Measurements from ENCODE around the gene LHX4. TPM values are rescaled to one million over a fixed set of nuclear protein-coding genes. Genes with fewer than 3 reads are reported as not detected.

LHX4 gene
- total and polyA plus RNA-seq, 2 of the 8 experiments (the other 6 are each of a cell fraction or from before 2014, with no cell fraction given) = 0.85 to 4.9 TPM

DNA sequence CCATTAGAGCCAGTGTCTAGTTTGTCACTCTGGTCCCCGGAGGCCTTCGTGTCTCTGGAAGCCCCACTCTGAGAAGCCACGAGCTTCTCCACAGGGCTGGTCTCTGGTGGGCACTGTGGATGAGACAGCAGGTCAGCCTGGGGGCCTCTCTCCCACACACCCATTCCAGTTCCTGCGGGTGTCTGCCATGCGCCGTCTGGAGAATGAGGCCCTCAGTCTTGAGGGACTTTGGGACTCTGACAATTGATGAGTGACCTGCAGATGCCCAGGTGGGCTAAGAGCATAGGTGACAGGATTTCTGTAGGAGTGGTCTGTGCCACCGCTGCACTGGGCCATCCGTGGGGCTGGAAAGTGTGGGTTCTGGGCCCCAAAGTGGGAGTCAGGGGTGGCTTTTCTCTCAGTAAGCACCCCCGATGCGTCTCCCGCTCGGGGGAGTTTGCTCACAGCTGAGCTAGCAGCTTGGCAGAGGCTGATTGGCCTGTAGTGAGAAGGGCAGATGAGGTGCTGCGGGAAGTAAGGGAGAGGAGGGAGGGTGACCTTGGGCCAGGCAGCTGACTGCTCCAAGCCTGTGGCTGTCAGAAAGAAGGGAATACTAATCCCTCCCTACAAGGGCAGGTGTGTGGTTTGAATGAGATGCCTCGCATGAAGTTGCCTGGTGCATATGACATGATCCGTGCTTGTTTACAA lies 26.4 kb downstream of the LHX4 start (continued):
- TF ChIP-seq, protein P1, sequence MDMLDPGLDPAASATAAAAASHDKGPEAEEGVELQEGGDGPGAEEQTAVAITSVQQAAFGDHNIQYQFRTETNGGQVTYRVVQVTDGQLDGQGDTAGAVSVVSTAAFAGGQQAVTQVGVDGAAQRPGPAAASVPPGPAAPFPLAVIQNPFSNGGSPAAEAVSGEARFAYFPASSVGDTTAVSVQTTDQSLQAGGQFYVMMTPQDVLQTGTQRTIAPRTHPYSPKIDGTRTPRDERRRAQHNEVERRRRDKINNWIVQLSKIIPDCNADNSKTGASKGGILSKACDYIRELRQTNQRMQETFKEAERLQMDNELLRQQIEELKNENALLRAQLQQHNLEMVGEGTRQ (IDR thresholded peaks at IDR 0.05; ENCODE audit: low read length) = no peak
- TF ChIP-seq CREB1 (IDR thresholded peaks at IDR 0.05) = no peak
- TF ChIP-seq EZH2 (IDR thresholded peaks at IDR 0.05; ENCODE audit: low read depth, low read length, severe bottlenecking) = no peak
- no peak for TF ChIP-seq CTBP2 (IDR thresholded peaks at IDR 0.05; ENCODE audit: borderline replicate concordance, insufficient read depth, insufficient read length, low read length)
- TF ChIP-seq CEBPB (IDR thresholded peaks at IDR 0.05; ENCODE audit: low read depth, low read length) = no peak

Measured in H1 (cell line).